Measurements from ENCODE around the gene ANKRD44.
"Not testable (repeated sequence)": the region's sequence is repeated elsewhere in the genome, so short reads cannot be mapped to it uniquely, and the experiment has no call there.

ANKRD44 gene

GRCh38 chr2:197315371-197315770, 4.8 kb upstream of the ANKRD44 start:
- no peak for DNase-seq

- no peak for DNase-seq
These were observed 1.6 kb upstream of the ANKRD44 start for GRCh38 chr2:197312186-197312585.

GRCh38 chr2:197311421-197312033, 947 bp upstream of the ANKRD44 start:
- DNase-seq, result peak in 1 of 2 donors; percentile 25

GRCh38 chr2:197310987-197311420, 424 bp upstream of the ANKRD44 start:
- DNase-seq, result no peak

- DNase-seq, result peak; percentile 48 to 49
These were observed 819 bp downstream of the ANKRD44 start for GRCh38 chr2:197309691-197310231.

- peak in 1 of 2 donors; percentile 28 for DNase-seq
These were observed 1.4 kb downstream of the ANKRD44 start for GRCh38 chr2:197308996-197309690.

GRCh38 chr2:197308585-197308984, 2.0 kb downstream of the ANKRD44 start:
- peak in 1 of 2 donors; percentile 15 for DNase-seq

GRCh38 chr2:197307933-197308521, 2.6 kb downstream of the ANKRD44 start:
- DNase-seq, result no peak

GRCh38 chr2:197307236-197307932, 3.2 kb downstream of the ANKRD44 start:
- peak; percentile 69 to 83 for DNase-seq

- DNase-seq, result peak in 1 of 2 donors; percentile 20
These were observed 3.9 kb downstream of the ANKRD44 start for GRCh38 chr2:197306696-197307040.

GRCh38 chr2:197306024-197306695, 4.4 kb downstream of the ANKRD44 start:
- no peak for DNase-seq

- no peak for DNase-seq
These were observed 6.0 kb downstream of the ANKRD44 start for GRCh38 chr2:197304556-197305011.

GRCh38 chr2:197300139-197300538, 10.4 kb downstream of the ANKRD44 start:
- no peak for DNase-seq

- no peak for DNase-seq
These were observed 12.0 kb downstream of the ANKRD44 start for GRCh38 chr2:197298609-197299008.

GRCh38 chr2:197297772-197298318, 12.7 kb downstream of the ANKRD44 start:
- DNase-seq, result peak in 1 of 2 donors; percentile 36

GRCh38 chr2:197297266-197297665, 13.3 kb downstream of the ANKRD44 start:
- no peak for DNase-seq

GRCh38 chr2:197296835-197297234, 13.7 kb downstream of the ANKRD44 start:
- peak in 1 of 2 donors; percentile 62 for DNase-seq

GRCh38 chr2:197294260-197294659, 16.3 kb downstream of the ANKRD44 start:
- DNase-seq, result no peak

- peak; percentile 58 to 69 for DNase-seq
These were observed 17.1 kb downstream of the ANKRD44 start for GRCh38 chr2:197293252-197294007.

- no peak for DNase-seq
These were observed 18.0 kb downstream of the ANKRD44 start for GRCh38 chr2:197292619-197293018.

- not testable (repeated sequence) for DNase-seq
These were observed 23.0 kb downstream of the ANKRD44 start for GRCh38 chr2:197287596-197287932.
